Gastroesophageal sphincter (tissue), 4 donors: ENCODE measurements around the gene UNC119B. TPM values are rescaled to one million over a fixed set of nuclear protein-coding genes. Genes with fewer than 3 reads are reported as not detected.
"Not testable (repeated sequence)": the region's sequence is repeated elsewhere in the genome, so short reads cannot be mapped to it uniquely, and the experiment has no call there.

ENCODE experiments used
- ATAC-seq: fragments of 150-250 bp; one replicate; pipeline ENCODE4 v1.9.1; 2016; ENCODE audit warnings: mild to moderate bottlenecking, moderate library complexity
- H3K27ac ChIP-seq, 4 donors: fragments of 200-600 bp; sonication (generic) in 3 of 4; 1 replicate in 3 of 4; 2 replicates in 1 of 4; pipeline ENCODE4 v1.5.1; 2016 to 2019
- H3K27me3 ChIP-seq: fragments of 200-600 bp; sonication (generic); one replicate; pipeline ENCODE4 v1.5.1; 2019
- H3K36me3 ChIP-seq, 2 donors: fragments of 200-600 bp; sonication (generic); one replicate each; pipeline ENCODE4 v1.5.1; 2019; ENCODE audit warnings: control low read depth in 1 of 2
- H3K4me1 ChIP-seq, 3 donors: fragments of 200-600 bp; sonication (generic); 1 replicate in 2 of 3; 2 replicates in 1 of 3; pipeline ENCODE4 v1.5.1; 2016 to 2019; ENCODE audit warnings: control low read depth in 2 of 3
- H3K4me3 ChIP-seq, 2 donors: fragments of 200-600 bp; sonication (generic); one replicate each; pipeline ENCODE4 v1.5.1; 2019; ENCODE audit warnings: mild to moderate bottlenecking in 1 of 2, moderate library complexity in 1 of 2
- H3K9me3 ChIP-seq, 3 donors: fragments of 200-600 bp; sonication (generic); one replicate each; pipeline ENCODE4 v1.5.1; 2017 to 2019; ENCODE audit warnings: control low read depth in 2 of 3
- EP300 ChIP-seq: sonication (generic); formaldehyde crosslinking; IDR thresholded peaks from one replicate; pipeline ENCODE4 v1.6.1; 2017; ENCODE audit warnings: antibody characterized with exemption, mild to moderate bottlenecking
- POLR2A ChIP-seq, 2 donors: fragments of 450-650 bp; IDR thresholded peaks; one replicate each; pipeline ENCODE4 v1.6.1; 2017; ENCODE audit warnings: antibody characterized with exemption in 2 of 2, mild to moderate bottlenecking in 2 of 2, moderate library complexity in 1 of 2
- POLR2AphosphoS5 ChIP-seq: sonication (generic); formaldehyde crosslinking; IDR thresholded peaks from one replicate; pipeline ENCODE4 v1.6.1; 2017; ENCODE audit warnings: antibody characterized with exemption
- WGBS, 2 donors: methylation state at CpG; one replicate each; pipeline ENCODE4 v1.1.5; 2018; ENCODE audit warnings: low coverage in 1 of 2; 5-methylcytosine and 5-hydroxymethylcytosine counted together
- total RNA-seq, 4 donors: library from RNA; depleted of rRNA; stranded (reverse); fragments of >200 nt; gene quantifications; one replicate each; pipeline ENCODE4 v1.1.0, GENCODE V29; 2016
- TF ChIP-seq, protein P1 (sequence below), 4 experiments: fragments of 200-600 bp in 2 of 4; fragments of 450-650 bp in 2 of 4; sonication (generic) in 1 of 4; IDR thresholded peaks; one replicate each; pipeline ENCODE4 v1.5.1; 2017 to 2019; ENCODE audit warnings: antibody characterized with exemption in 4 of 4, mild to moderate bottlenecking in 2 of 4, moderate library complexity in 2 of 4

The UNC119B gene
- total RNA-seq, 4 donors from 2014 or later, result 21.8 to 33.3 (median 27.8) TPM

DNA sequence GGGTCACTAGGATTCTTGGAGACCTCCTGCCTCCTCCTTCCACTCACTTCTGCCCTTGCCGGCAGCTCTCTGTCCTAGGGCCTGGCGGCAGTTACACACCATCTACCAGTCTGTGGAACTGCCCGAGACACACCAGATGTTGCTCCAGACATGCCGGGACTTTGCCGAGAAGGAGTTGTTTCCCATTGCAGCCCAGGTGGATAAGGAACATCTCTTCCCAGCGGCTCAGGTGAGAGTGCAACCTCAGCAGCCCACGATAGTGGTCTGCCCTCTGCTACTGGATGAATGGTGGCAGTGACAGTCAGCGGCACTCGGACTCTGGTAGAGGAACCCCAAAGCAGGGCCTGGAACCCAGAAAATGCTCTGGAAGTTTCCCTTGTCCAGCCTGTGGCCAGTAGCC lies 16.7 kb downstream of the UNC119B start:
- no peak for TF ChIP-seq EP300
- Histone ChIP-seq H3K4me1 (peaks cover 0 to 24% (median 6%) of the 10 kb centered on the region in 3 donors), H3K27ac (peak overlapping the region in 3 of 4 donors; percentile 86 to 89 (median 88)), H3K27me3 (no peaks in the 10 kb centered on the region), H3K9me3 (no peaks in the 10 kb centered on the region), H3K4me3 (no peak overlapping the region), H3K36me3 (peaks cover 0 to 62% of the 10 kb centered on the region in 2 donors)
- no peak for ATAC-seq
- WGBS, 2 donors, result 90% methylated on average over 5 of the region's 9 CpGs; no CpG with 5 or more reads in 1 of the 2 donors

DNA sequence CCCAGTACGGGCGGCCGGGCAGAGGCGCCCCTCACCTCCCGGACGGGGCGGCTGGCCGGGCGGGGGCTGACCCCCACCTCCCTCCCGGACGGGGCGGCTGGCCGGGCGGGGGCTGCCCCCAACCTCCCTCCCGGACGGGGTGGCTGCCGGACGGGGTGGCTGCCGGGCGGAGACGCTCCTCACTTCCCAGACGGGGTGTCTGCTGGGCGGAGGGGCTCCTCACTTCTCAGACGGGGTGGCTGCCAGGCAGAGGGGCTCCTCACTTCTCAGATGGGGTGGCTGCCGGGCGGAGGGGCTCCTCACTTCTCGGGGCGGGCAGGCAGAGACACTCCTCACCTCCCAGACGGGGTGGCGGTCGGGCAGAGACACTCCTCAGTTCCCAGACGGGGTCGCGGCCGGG lies 21.9 kb downstream of the UNC119B start:
- H3K4me1 ChIP-seq, H3K27me3 ChIP-seq, H3K27ac ChIP-seq, H3K4me3 ChIP-seq, H3K9me3 ChIP-seq, ATAC-seq: not testable (repeated sequence)
- WGBS, 2 donors, result no CpG with 5 or more reads among the region's 35 CpGs
- peaks cover 0 to 58% of the 10 kb centered on the region in 2 donors for H3K36me3 ChIP-seq

DNA sequence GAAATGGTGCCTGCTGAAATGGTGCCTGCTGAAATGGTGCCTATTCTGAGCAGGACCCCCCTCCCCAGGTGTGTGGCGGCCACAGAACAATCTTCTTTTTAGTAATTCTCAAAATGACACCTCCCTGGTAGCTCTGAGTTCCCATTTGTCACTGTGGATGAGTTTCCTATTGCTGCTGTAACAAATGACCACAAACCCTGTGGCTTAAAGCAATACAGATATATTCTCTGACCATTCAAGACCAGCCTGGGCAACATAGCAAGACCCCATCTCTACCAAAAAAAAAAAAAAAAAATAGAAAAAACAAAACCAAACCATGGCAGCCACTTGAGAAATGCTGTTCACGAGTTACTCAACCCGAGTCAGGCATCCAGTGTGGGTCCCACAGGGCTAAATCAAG lies 23.3 kb downstream of the UNC119B start:
- H3K36me3 ChIP-seq, result peaks cover 0 to 58% of the 10 kb centered on the region in 2 donors
- H3K9me3 ChIP-seq, result no peaks in the 10 kb centered on the region
- TF ChIP-seq POLR2AphosphoS5, result no peak
- TF ChIP-seq POLR2A (IDR thresholded peaks at IDR 0.05), result no peak
- TF ChIP-seq EP300, result no peak
- TF ChIP-seq, protein P1, sequence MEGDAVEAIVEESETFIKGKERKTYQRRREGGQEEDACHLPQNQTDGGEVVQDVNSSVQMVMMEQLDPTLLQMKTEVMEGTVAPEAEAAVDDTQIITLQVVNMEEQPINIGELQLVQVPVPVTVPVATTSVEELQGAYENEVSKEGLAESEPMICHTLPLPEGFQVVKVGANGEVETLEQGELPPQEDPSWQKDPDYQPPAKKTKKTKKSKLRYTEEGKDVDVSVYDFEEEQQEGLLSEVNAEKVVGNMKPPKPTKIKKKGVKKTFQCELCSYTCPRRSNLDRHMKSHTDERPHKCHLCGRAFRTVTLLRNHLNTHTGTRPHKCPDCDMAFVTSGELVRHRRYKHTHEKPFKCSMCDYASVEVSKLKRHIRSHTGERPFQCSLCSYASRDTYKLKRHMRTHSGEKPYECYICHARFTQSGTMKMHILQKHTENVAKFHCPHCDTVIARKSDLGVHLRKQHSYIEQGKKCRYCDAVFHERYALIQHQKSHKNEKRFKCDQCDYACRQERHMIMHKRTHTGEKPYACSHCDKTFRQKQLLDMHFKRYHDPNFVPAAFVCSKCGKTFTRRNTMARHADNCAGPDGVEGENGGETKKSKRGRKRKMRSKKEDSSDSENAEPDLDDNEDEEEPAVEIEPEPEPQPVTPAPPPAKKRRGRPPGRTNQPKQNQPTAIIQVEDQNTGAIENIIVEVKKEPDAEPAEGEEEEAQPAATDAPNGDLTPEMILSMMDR (IDR thresholded peaks at IDR 0.05), result no peak
- H3K27me3 ChIP-seq, result no peaks in the 10 kb centered on the region
- ATAC-seq, result no peak
- H3K4me3 ChIP-seq, result no peak overlapping the region
- no peak overlapping the region for H3K27ac ChIP-seq
- 70 to 94% methylated on average over 3 of the region's 3 CpGs for WGBS, 2 donors
- H3K4me1 ChIP-seq, result no peaks in the 10 kb centered on the region

DNA sequence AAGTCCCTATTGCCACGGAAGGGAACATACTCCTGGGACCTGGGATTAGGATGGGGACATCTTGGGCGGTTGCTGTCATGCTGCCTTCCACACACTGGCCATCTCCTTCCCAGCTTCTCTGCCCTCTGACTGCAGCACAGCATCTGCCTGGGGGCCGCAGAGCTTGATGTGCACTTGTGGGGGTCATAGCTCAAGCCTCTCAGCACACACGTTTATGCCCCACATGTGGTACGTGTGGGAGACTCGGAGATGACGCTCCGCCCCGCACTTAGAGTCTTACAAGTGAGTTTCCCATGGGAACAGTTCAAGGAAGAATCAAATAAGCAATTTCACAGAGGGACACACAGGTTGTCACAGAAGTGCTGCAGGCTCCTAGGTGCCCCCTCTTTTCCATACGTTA lies 24.0 kb downstream of the UNC119B start:
- no peaks in the 10 kb centered on the region for H3K9me3 ChIP-seq
- no peak overlapping the region for H3K4me3 ChIP-seq
- TF ChIP-seq EP300 (no peak), POLR2A (IDR thresholded peaks at IDR 0.05) (no peak), POLR2AphosphoS5 (no peak)
- TF ChIP-seq, protein P1 (IDR thresholded peaks at IDR 0.05), result no peak
- H3K4me1 ChIP-seq, result no peaks in the 10 kb centered on the region
- ATAC-seq, result no peak
- H3K27ac ChIP-seq, result no peak overlapping the region
- H3K27me3 ChIP-seq, result no peaks in the 10 kb centered on the region
- WGBS, 2 donors, result 82 to 89% methylated on average over 3 to 7 of the region's 10 CpGs
- peaks cover 0 to 58% of the 10 kb centered on the region in 2 donors for H3K36me3 ChIP-seq

DNA sequence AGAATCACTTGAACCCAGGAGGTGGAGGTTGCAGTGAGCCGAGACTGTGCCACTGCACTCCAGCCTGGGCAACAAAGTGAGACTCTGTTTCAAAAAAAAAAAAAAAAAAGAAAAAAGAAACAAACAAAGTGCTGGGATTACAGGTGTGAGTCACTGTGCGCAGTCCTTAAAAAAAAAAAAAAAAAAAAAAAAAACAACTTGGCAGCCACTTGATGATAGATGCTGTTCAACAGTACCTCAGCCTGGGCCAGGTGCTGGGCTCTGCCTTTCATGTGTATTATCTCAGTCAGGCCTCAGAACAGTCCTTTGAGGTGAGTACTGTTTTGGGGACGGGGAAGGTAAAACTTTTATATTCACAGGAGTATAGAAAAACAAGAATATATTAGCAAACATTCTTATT lies 24.9 kb downstream of the UNC119B start:
- H3K4me1 ChIP-seq, result no peaks in the 10 kb centered on the region
- H3K27me3 ChIP-seq, result no peaks in the 10 kb centered on the region
- TF ChIP-seq POLR2A (IDR thresholded peaks at IDR 0.05), result no peak
- no peak for TF ChIP-seq POLR2AphosphoS5
- no peak for TF ChIP-seq EP300
- TF ChIP-seq, protein P1 (IDR thresholded peaks at IDR 0.05), result no peak
- ATAC-seq, result no peak
- peaks cover 0 to 54% of the 10 kb centered on the region in 2 donors for H3K36me3 ChIP-seq
- no peak overlapping the region for H3K27ac ChIP-seq
- H3K4me3 ChIP-seq, result no peak overlapping the region
- 95 to 100% methylated on average over 1 to 2 of the region's 3 CpGs for WGBS, 2 donors
- H3K9me3 ChIP-seq, result no peaks in the 10 kb centered on the region

DNA sequence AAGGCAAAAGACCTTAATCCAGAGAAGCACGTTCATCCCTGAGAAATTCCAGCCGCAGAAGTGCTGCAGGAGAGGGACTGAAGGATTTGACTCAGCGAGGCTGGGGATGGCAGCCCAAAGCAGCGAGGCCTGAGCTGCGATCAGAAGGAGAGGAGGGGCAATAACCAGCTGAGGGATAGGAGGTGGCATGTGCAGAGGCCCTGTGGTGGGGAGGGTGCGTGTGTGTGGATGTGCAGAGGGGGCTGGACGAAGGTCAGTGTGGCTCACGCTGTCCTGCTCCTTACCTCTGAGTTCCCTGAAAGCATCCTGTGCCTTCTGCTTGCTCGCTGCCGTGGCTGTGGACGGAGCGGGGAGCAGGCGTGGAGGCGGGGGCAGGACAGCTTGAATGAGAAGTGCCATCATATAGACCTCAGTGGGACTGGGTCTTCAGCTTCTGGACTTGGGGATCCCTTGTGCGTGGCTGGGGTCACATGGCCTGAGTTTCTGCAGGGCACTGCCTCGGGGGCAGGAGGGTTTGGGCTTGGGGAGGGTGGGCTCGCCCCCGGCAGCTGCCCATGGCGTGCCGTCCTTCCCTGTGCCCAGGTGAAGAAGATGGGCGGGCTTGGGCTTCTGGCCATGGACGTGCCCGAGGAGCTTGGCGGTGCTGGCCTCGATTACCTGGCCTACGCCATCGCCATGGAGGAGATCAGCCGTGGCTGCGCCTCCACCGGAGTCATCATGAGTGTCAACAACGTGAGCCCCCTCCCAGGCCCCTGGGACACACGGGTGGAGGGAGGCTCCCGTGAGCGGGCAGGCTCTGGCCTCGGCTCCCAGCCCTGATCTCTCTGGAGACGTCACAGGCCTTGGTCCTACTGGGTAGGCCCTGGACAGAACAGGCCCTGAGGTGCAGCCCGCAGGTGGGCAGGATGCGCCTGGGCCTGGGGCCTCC lies 26.4 kb downstream of the UNC119B start:
- TF ChIP-seq EP300 (no peak), POLR2AphosphoS5 (no peak)
- WGBS, 2 donors, result 82 to 93% methylated on average over 2 of the region's 38 CpGs
- Histone ChIP-seq H3K27ac (no peak overlapping the region), H3K36me3 (peaks cover 0 to 42% of the 10 kb centered on the region in 2 donors), H3K27me3 (no peaks in the 10 kb centered on the region), H3K4me1 (no peaks in the 10 kb centered on the region), H3K4me3 (no peak overlapping the region), H3K9me3 (no peaks in the 10 kb centered on the region)
- ATAC-seq, result no peak
